Activated T-cell treated with anti-CD3 and anti-CD28 coated beads, Interleukin-2, amount 50 U/mL, for 4 hours (primary cell): Measurements from ENCODE around the gene RNF212. TPM values are rescaled to one million over a fixed set of nuclear protein-coding genes. Genes with fewer than 3 reads are reported as not detected.
A peak's percentile ranks its signal among the peaks of the same experiment; 100 is the strongest.
"Not testable (repeated sequence)": the region's sequence is repeated elsewhere in the genome, so short reads cannot be mapped to it uniquely, and the experiment has no call there.

ENCODE experiments used
- ATAC-seq, 2 donors: fragments of 200-7000 bp; cut with Tn5 transposase; one replicate each; pipeline ENCODE4 v1.10.0; 2021
- DNase-seq: peaks from one replicate; pipeline ENCODE4 v3.0.0-alpha.2; 2020
- H3K27me3 Mint-ChIP-seq: one replicate; pipeline ENCODE4 v1.8.0; 2021; ENCODE audit warnings: low read depth, mixed read lengths
- H3K36me3 Mint-ChIP-seq: one replicate; pipeline ENCODE4 v1.8.0; 2022; ENCODE audit warnings: mixed read lengths; ENCODE audit not compliant: insufficient read depth
- H3K4me1 Mint-ChIP-seq: one replicate; pipeline ENCODE4 v1.8.0; 2021; ENCODE audit warnings: low read depth, mixed read lengths
- H3K4me3 Mint-ChIP-seq: one replicate; pipeline ENCODE4 v1.8.0; 2021; ENCODE audit warnings: mild to moderate bottlenecking, moderate library complexity, mixed read lengths
- H3K9me3 Mint-ChIP-seq: one replicate; pipeline ENCODE4 v1.8.0; 2021; ENCODE audit warnings: mixed read lengths
- total RNA-seq, 3 donors: library from RNA; stranded (reverse); gene quantifications; one replicate each; pipeline ENCODE4 v1.2.1, GENCODE V29; 2021

Gene RNF212
- total RNA-seq, 3 donors from 2014 or later, result 0.79 to 2.9 (median 0.84) TPM

GRCh38 chr4:1056671-1057402, 56.5 kb downstream of the RNF212 start:
- H3K27me3 Mint-ChIP-seq, result peaks cover 11% of the 10 kb centered on the region
- ATAC-seq (no peak), DNase-seq (no peak)
- H3K36me3 Mint-ChIP-seq, result no peaks in the 10 kb centered on the region
- no peaks in the 10 kb centered on the region for H3K9me3 Mint-ChIP-seq
- H3K4me1 Mint-ChIP-seq, result peaks cover 12% of the 10 kb centered on the region
- H3K4me3 Mint-ChIP-seq, result no peak overlapping the region

- Mint-ChIP-seq H3K27me3 (peaks cover 9% of the 10 kb centered on the region), H3K36me3 (no peaks in the 10 kb centered on the region), H3K9me3 (no peaks in the 10 kb centered on the region), H3K4me1 (peaks cover 11% of the 10 kb centered on the region), H3K4me3 (peak overlapping the region; percentile 70)
- DNase-seq, result peak; percentile 75
- ATAC-seq, result peak; percentile 99
Observed at GRCh38 chr4:1055721-1056590, 57.4 kb downstream of the RNF212 start.

GRCh38 chr4:1055243-1055701, 58.1 kb downstream of the RNF212 start:
- Mint-ChIP-seq H3K4me3 (peak overlapping the region; percentile 70), H3K4me1 (peaks cover 11% of the 10 kb centered on the region)
- not testable (repeated sequence) for H3K36me3 Mint-ChIP-seq, H3K9me3 Mint-ChIP-seq, H3K27me3 Mint-ChIP-seq, DNase-seq
- peak; percentile 39 for ATAC-seq

GRCh38 chr4:1054696-1055242, 58.6 kb downstream of the RNF212 start:
- H3K4me1 Mint-ChIP-seq, result peaks cover 11% of the 10 kb centered on the region
- ATAC-seq, H3K4me3 Mint-ChIP-seq, DNase-seq, H3K9me3 Mint-ChIP-seq, H3K36me3 Mint-ChIP-seq, H3K27me3 Mint-ChIP-seq: not testable (repeated sequence)

- not testable (repeated sequence) for H3K27me3 Mint-ChIP-seq, H3K4me3 Mint-ChIP-seq, ATAC-seq, DNase-seq, H3K36me3 Mint-ChIP-seq, H3K9me3 Mint-ChIP-seq
- H3K4me1 Mint-ChIP-seq, result peaks cover 11% of the 10 kb centered on the region
Observed at GRCh38 chr4:1053891-1054290, 59.5 kb downstream of the RNF212 start.

- no peaks in the 10 kb centered on the region for H3K36me3 Mint-ChIP-seq
- ATAC-seq (no peak), DNase-seq (no peak)
- peaks cover 11% of the 10 kb centered on the region for H3K4me1 Mint-ChIP-seq
- H3K4me3 Mint-ChIP-seq, result no peak overlapping the region
- H3K9me3 Mint-ChIP-seq, result no peaks in the 10 kb centered on the region
- peaks cover 12% of the 10 kb centered on the region for H3K27me3 Mint-ChIP-seq
Observed at GRCh38 chr4:1053080-1053661, 60.2 kb downstream of the RNF212 start.

GRCh38 chr4:1052231-1052671, 61.1 kb downstream of the RNF212 start:
- Mint-ChIP-seq H3K36me3 (no peaks in the 10 kb centered on the region), H3K4me1 (peaks cover 11% of the 10 kb centered on the region), H3K27me3 (peaks cover 21% of the 10 kb centered on the region), H3K9me3 (no peaks in the 10 kb centered on the region), H3K4me3 (no peak overlapping the region)
- ATAC-seq (no peak), DNase-seq (no peak)

- ATAC-seq (no peak), DNase-seq (no peak)
- H3K4me1 Mint-ChIP-seq, result peaks cover 11% of the 10 kb centered on the region
- H3K27me3 Mint-ChIP-seq, result peaks cover 25% of the 10 kb centered on the region
- no peak overlapping the region for H3K4me3 Mint-ChIP-seq
- no peaks in the 10 kb centered on the region for H3K36me3 Mint-ChIP-seq
- H3K9me3 Mint-ChIP-seq, result no peaks in the 10 kb centered on the region
Observed at GRCh38 chr4:1051472-1051871, 61.9 kb downstream of the RNF212 start.

- Mint-ChIP-seq H3K36me3 (no peaks in the 10 kb centered on the region), H3K4me3 (no peak overlapping the region), H3K9me3 (no peaks in the 10 kb centered on the region), H3K4me1 (peaks cover 3% of the 10 kb centered on the region), H3K27me3 (peaks cover 26% of the 10 kb centered on the region)
- DNase-seq (no peak), ATAC-seq (no peak)
Observed at GRCh38 chr4:1050486-1051213, 62.7 kb downstream of the RNF212 start.

- Mint-ChIP-seq H3K4me1 (no peaks in the 10 kb centered on the region), H3K27me3 (peaks cover 37% of the 10 kb centered on the region), H3K36me3 (no peaks in the 10 kb centered on the region), H3K9me3 (no peaks in the 10 kb centered on the region), H3K4me3 (no peak overlapping the region)
- no peak for DNase-seq
- ATAC-seq, result no peak
Observed at GRCh38 chr4:1049591-1049905, 63.8 kb downstream of the RNF212 start.

- peak; percentile 69 to 72 for ATAC-seq
- Mint-ChIP-seq H3K27me3 (peaks cover 38% of the 10 kb centered on the region), H3K9me3 (no peaks in the 10 kb centered on the region), H3K4me3 (no peak overlapping the region), H3K36me3 (no peaks in the 10 kb centered on the region), H3K4me1 (no peaks in the 10 kb centered on the region)
- DNase-seq, result peak; percentile 3
Observed at GRCh38 chr4:1048773-1049590, 64.4 kb downstream of the RNF212 start.

GRCh38 chr4:1047976-1048772, 65.2 kb downstream of the RNF212 start:
- no peak overlapping the region for H3K4me3 Mint-ChIP-seq
- H3K4me1 Mint-ChIP-seq, result peaks cover 2% of the 10 kb centered on the region
- DNase-seq (peak; percentile 3), ATAC-seq (no peak)
- H3K9me3 Mint-ChIP-seq, result no peaks in the 10 kb centered on the region
- H3K36me3 Mint-ChIP-seq, result no peaks in the 10 kb centered on the region
- peaks cover 40% of the 10 kb centered on the region for H3K27me3 Mint-ChIP-seq
